ENCODE data around the gene DNAH9. TPM values are rescaled to one million over a fixed set of nuclear protein-coding genes. Genes with fewer than 3 reads are reported as not detected.

DNAH9 gene
- total and polyA plus RNA-seq, 11 donors = 0.07 to 2.3 (median 0.49) TPM; not detected in 7

DNA sequence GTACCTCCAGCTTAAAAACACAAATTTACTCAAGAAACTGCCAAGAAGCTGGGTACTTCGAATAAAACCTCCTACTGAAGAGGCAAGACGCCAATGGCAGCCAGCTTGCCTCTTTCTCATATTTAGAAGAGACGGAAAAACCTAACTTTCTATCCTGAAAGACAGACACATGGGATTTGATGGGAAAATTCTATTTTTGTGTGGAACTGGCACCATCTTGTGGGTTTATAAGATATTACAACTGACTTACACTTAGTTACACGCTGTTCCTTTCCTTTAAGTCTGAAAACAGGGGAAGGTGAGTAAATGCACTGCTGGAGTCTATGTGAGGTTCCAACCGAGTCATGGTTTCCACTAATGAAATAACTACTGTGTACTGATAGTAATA lies 388.7 kb downstream of the DNAH9 start:
- WGBS, 4 donors = 48 to 53% (median 51%) methylated on average over 5 of the region's 5 CpGs
- Histone ChIP-seq H3K27me3 (no peaks in the 10 kb centered on the region), H3K36me3 (peaks cover 0 to 82% (median 60%) of the 10 kb centered on the region in 9 donors), H3K4me1 (peaks cover 0 to 11% (median 0%) of the 10 kb centered on the region in 12 donors), H3K27ac (peak overlapping the region in 2 of 12 donors; percentile 48 to 59), H3K9me3 (no peaks in the 10 kb centered on the region), H3K4me3 (no peak overlapping the region)
- no peak for DNase-seq
- peak; percentile 34 to 76 (median 54) for ATAC-seq
- intact Hi-C loops (cut with DNase I) = loop anchor here in 9 of 10 donors (2.0 to 10.0 kb wide), 5 partner anchors 342 to 1112 kb away; no protein-coding TSS in a partner anchor
- no peak for TF ChIP-seq POLR2A (IDR thresholded peaks at IDR 0.05)
- TF ChIP-seq, protein P1, sequence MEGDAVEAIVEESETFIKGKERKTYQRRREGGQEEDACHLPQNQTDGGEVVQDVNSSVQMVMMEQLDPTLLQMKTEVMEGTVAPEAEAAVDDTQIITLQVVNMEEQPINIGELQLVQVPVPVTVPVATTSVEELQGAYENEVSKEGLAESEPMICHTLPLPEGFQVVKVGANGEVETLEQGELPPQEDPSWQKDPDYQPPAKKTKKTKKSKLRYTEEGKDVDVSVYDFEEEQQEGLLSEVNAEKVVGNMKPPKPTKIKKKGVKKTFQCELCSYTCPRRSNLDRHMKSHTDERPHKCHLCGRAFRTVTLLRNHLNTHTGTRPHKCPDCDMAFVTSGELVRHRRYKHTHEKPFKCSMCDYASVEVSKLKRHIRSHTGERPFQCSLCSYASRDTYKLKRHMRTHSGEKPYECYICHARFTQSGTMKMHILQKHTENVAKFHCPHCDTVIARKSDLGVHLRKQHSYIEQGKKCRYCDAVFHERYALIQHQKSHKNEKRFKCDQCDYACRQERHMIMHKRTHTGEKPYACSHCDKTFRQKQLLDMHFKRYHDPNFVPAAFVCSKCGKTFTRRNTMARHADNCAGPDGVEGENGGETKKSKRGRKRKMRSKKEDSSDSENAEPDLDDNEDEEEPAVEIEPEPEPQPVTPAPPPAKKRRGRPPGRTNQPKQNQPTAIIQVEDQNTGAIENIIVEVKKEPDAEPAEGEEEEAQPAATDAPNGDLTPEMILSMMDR (IDR thresholded peaks at IDR 0.05) = peak; percentile 25 to 66 (median 52)

DNA sequence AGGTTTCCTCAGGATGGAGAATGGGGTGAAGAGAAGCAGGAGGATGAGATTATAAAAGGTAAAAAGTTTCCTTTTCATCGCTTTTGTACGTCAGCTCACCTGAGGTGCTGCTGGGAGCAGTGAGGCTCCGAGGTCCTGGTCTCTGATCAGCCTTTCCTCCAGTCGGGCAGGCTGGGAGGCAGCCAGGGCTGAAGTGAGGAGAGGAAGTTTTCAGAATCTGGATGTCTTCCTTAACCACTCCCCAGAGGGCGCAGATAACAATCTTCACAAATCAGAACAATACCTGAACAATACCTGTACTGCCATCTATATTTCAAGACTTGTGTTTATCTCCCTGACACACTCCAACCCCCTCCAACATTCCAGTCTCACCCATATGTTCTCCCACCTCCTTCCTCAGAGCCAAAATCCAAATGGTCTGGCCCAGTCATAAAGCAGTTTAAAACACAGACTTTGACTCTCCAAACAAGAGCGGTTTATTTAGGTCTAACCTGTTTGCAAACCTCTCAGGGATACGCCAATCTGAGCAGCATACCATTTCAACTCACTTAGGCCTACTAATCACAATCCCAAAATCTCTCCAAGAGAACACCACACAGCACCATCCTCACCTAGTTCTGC lies 392.2 kb downstream of the DNAH9 start:
- peaks cover 0 to 59% (median 48%) of the 10 kb centered on the region in 9 donors for H3K36me3 ChIP-seq
- no peak for ATAC-seq

DNA sequence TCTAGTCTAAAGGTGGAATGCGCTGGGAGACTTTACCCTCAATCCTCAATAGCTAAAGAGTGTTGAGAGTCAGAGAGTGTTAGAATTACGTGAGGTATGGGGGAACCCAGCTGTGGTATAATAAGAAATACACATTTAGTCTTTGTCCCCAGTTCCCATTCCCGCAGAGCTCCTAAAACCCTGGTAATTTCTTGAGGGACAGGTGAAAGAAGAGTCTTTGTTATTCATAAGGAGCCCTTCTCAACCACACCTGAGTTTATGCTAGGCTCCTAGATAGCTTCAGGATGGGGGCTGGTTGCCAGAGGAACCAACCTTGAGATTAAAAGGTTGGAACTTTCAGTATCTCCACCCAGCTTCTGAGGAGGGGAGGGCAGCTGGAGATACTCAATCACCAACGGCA lies 393.2 kb downstream of the DNAH9 start:
- intact Hi-C loops (cut with DNase I) = no loop called here
- DNase-seq (no peak), ATAC-seq (no peak)
- Histone ChIP-seq H3K4me3 (no peak overlapping the region), H3K27me3 (no peaks in the 10 kb centered on the region), H3K4me1 (peaks cover 0 to 18% (median 9%) of the 10 kb centered on the region in 12 donors), H3K9me3 (no peaks in the 10 kb centered on the region), H3K27ac (no peak overlapping the region), H3K36me3 (peaks cover 0 to 56% (median 47%) of the 10 kb centered on the region in 9 donors)
- no peak for TF ChIP-seq POLR2A (IDR thresholded peaks at IDR 0.05)
- TF ChIP-seq, protein P1 (IDR thresholded peaks at IDR 0.05) = no peak
- 67 to 69% (median 68%) methylated on average over 4 of the region's 4 CpGs for WGBS, 4 donors

More for the DNA sequence above, 392.2 kb downstream of the DNAH9 start:
- intact Hi-C loops (cut with DNase I) = no loop called here
- Histone ChIP-seq H3K4me3 (no peak overlapping the region), H3K27ac (no peak overlapping the region), H3K9me3 (no peaks in the 10 kb centered on the region), H3K27me3 (no peaks in the 10 kb centered on the region), H3K4me1 (peaks cover 0 to 12% (median under 1%) of the 10 kb centered on the region in 12 donors)
- 73 to 86% (median 80%) methylated on average over 7 of the region's 7 CpGs for WGBS, 4 donors
- no peak for DNase-seq
- no peak for TF ChIP-seq POLR2A (IDR thresholded peaks at IDR 0.05)
- TF ChIP-seq, protein P1 (IDR thresholded peaks at IDR 0.05) = no peak

DNA sequence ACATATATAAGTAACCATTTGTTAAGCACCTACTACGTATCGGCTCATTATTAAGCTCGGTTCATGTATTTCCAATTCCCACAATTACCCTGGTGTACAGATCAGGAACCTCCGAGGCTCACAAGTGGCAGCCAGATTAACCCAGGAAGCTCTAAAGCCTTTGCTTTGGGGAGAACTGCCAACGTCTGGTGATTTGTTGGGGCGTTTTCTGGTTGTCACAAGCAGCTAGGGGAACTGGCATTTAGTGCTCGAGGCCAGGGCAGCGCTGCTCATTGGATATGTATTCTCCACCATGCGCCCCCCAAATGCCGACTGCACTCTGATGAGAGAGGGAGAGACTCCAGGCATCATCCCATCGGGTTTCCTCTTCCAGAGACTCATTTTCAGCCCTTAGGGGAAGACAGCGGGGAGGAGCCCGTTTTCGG lies 398.5 kb downstream of the DNAH9 start:
- peak overlapping the region; percentile 63 to 97 (median 89) for H3K4me3 ChIP-seq
- H3K27me3 ChIP-seq = no peaks in the 10 kb centered on the region
- no peaks in the 10 kb centered on the region for H3K9me3 ChIP-seq
- H3K36me3 ChIP-seq = peaks cover 0 to 14% (median 9%) of the 10 kb centered on the region in 9 donors
- 0 to 1% (median 1%) methylated on average over 12 to 14 of the region's 14 CpGs for WGBS, 4 donors
- TF ChIP-seq, protein P1 (IDR thresholded peaks at IDR 0.05) = peak in 1 of 12 donors; percentile 26
- no peak for TF ChIP-seq POLR2A (IDR thresholded peaks at IDR 0.05)
- DNase-seq (no peak), ATAC-seq (peak in 3 of 4 donors; percentile 9 to 33 (median 30))
- intact Hi-C loops (cut with DNase I) = loop anchor here in 2 of 10 donors (1.0 to 2.0 kb wide), 2 partner anchors 24 kb away; partner anchors contain the start of gene MAP2K4 (in 2 of the 2)
- H3K27ac ChIP-seq = peak overlapping the region; percentile 51 to 96 (median 90)
- peaks cover 0 to 19% (median 9%) of the 10 kb centered on the region in 12 donors for H3K4me1 ChIP-seq
